ENCODE data around the gene CREBBP.

GRCh38 chr16:3841729-3842508 is 38.6 kb downstream of the CREBBP start:
- TF ChIP-seq POLR2AphosphoS5 (IDR thresholded peaks at IDR 0.05; ENCODE audit: borderline replicate concordance, low read depth, low read length) = no peak
- TF ChIP-seq EZH2 (IDR thresholded peaks at IDR 0.05) = no peak

Data from SK-N-MC (cell line).